GM21528 (cell line): ENCODE data around the gene HORMAD1.
A peak's percentile ranks its signal among the peaks of the same experiment; 100 is the strongest.
"Not testable (repeated sequence)": the region's sequence is repeated elsewhere in the genome, so short reads cannot be mapped to it uniquely, and the experiment has no call there.

Experiments used
- ATAC-seq: cut with Tn5 transposase; IDR thresholded peaks from one replicate; pipeline ENCODE4 v1.9.1; 2021; ENCODE audit warnings: mild to moderate bottlenecking, moderate library complexity; ENCODE audit not compliant: unreplicated experiment, low FRiP score

Gene HORMAD1, protein sequence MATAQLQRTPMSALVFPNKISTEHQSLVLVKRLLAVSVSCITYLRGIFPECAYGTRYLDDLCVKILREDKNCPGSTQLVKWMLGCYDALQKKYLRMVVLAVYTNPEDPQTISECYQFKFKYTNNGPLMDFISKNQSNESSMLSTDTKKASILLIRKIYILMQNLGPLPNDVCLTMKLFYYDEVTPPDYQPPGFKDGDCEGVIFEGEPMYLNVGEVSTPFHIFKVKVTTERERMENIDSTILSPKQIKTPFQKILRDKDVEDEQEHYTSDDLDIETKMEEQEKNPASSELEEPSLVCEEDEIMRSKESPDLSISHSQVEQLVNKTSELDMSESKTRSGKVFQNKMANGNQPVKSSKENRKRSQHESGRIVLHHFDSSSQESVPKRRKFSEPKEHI

GRCh38 chr1:150720703-150721102, at the start of gene HORMAD1:
TSS of gene HORMAD1 (minus strand) at chr1:150720895. CDS start at chr1:150719505, 1,390 bp downstream.
- no peak for ATAC-seq

- ATAC-seq, result not testable (repeated sequence)
These were observed 47.0 kb upstream of the HORMAD1 start for GRCh38 chr1:150767704-150768103.

GRCh38 chr1:150765977-150766301, 45.2 kb upstream of the HORMAD1 start:
- ATAC-seq, result not testable (repeated sequence)

- peak; percentile 72 for ATAC-seq
These were observed 44.7 kb upstream of the HORMAD1 start, which contains the start of gene CTSS for GRCh38 chr1:150765296-150765976. TSS of gene CTSS (minus strand) at chr1:150765778. CDS start at chr1:150764763, 1,015 bp downstream.

- ATAC-seq, result no peak
These were observed 44.0 kb upstream of the HORMAD1 start for GRCh38 chr1:150764617-150765101.

GRCh38 chr1:150763018-150763417, 42.3 kb upstream of the HORMAD1 start:
- ATAC-seq, result no peak

- no peak for ATAC-seq
These were observed 41.9 kb upstream of the HORMAD1 start for GRCh38 chr1:150762552-150762951.

GRCh38 chr1:150761801-150762200, 41.1 kb upstream of the HORMAD1 start:
- no peak for ATAC-seq

DNA sequence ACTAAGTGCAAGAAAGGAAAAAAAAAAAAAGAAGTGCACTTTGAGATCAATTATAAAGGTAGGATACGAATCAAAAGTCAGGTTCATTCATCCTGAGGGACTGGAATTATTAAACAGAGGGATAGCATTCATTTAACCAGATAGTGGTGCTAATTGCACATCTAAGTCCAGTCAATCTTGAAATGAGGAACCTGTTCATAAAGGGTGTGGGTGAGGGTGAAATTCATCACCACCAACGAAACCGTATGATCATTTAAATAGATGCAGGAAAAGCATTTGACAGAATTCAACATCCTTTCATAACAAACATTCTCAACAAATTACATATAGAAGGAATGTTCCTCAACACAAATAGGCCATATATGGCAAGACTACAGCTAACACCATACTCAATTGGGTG, 39.3 kb upstream of the HORMAD1 start:
- ATAC-seq, result no peak

GRCh38 chr1:150753416-150753815, 32.7 kb upstream of the HORMAD1 start:
- no peak for ATAC-seq

GRCh38 chr1:150751443-150751842, 30.7 kb upstream of the HORMAD1 start:
- no peak for ATAC-seq

DNA sequence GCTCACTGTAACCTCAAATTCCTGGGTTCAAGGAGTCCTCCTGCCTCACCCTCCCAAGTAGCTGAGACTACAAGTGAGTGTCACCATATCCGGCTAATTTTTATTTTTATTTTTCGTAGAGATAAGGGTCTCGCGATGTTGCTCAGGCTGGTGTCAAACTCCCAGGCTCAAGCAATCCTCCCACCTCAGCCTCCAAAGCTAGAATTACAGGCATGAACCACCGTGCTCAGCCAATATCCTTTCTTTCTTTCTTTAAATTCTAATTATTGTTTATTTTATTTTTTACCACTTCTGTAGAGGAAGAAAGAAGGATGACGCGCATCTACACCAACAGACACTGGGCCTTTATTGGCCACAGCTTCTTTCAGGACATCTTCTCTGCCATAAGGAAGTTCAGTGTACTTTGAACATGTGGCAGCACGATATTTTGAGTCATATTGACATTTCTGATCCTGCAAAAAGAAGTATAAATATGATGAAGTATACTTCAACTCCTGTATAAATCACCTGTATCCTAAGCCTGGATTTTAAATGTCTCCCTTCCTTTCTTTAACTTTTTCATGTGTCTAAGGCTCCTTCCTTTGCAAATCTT, 29.1 kb upstream of the HORMAD1 start:
- ATAC-seq, result no peak

DNA sequence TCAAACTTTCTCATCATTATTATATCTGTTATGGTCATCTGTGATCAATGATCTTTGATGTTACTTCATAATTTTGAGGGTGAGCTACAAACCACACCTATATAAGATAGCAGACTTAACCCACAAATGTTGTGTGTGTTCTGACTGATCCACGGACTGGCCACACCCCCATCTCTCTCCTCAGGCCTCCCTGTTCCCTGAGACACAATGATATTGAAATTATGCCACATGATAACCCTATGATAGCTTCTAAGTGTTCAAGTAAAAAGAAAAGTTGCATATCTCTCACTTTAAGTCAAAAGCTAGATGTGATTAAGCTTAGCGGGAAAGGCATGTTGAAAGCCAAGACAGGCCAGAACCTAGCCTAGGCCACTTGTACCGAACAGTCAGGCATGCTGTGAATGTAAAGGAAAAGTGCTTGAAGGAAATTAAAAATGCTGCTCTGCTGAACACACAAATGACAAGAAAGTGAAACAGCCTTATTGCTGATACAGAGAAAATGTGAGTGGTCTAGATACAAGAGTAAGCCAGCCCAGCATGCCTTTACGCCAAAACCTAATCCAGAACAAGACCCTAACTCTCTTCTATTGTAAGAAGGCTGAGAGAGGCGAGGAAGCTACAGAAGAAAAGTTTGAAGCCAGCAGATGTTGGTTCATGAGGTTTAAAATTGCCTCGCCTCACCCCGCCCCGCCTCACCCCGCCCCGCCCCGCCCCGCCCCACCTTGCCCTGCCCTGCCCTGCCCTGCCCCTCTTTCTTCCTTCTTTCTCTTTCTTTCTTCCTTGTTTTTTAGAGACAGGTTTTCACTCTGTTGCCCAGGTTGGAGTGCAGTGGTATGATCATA, 28.4 kb upstream of the HORMAD1 start:
- ATAC-seq, result no peak

DNA sequence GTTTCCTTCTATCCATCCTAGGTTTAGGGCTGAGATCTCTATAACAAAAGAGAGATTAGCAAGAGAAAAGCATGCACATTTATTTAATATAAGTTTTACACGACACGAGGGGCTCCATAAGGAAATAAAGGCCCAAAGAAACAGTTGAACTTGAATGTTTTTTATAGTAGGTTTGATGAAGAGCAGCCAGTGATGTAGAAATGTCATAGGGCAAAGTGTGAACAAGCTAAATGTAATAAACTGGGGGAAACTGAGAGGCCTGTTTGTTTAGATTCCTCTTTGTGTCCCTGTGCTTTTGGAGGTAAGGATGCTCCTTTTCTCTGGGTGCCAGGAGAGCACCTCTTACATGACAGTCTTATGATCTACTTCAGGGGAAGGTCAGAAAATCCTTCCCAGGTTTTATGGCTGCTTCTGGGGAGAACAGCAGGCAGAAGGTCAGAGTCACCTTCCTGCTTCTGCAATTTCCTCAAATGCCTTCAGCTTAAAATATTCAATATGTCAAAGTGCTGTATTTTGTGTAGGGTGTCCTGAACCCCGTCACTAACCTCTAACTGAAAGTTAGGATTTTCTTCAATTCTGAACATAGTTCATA, 9.5 kb upstream of the HORMAD1 start:
- ATAC-seq, result no peak

GRCh38 chr1:150724336-150724735, 3.6 kb upstream of the HORMAD1 start:
- ATAC-seq, result no peak

DNA sequence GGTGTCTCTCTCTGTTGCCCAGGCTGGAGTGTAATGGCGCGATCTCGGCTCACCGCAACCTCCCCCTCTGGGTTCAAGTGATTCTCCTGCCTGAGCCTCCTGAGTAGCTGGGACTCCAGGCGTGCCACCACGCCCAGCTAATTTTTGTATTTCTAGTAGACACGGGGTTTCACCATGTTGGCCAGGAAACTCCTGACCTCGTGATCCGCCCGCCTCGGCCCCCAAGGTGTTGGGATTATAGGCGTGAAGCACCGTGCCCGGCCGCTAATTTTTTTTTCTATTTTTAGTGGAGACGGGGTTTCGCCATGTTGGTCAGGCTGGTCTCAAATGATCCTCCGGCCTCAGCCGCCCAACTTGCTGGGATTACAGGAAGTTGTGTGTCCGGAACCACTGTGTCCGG, 597 bp downstream of the HORMAD1 start:
- ATAC-seq, result no peak

DNA sequence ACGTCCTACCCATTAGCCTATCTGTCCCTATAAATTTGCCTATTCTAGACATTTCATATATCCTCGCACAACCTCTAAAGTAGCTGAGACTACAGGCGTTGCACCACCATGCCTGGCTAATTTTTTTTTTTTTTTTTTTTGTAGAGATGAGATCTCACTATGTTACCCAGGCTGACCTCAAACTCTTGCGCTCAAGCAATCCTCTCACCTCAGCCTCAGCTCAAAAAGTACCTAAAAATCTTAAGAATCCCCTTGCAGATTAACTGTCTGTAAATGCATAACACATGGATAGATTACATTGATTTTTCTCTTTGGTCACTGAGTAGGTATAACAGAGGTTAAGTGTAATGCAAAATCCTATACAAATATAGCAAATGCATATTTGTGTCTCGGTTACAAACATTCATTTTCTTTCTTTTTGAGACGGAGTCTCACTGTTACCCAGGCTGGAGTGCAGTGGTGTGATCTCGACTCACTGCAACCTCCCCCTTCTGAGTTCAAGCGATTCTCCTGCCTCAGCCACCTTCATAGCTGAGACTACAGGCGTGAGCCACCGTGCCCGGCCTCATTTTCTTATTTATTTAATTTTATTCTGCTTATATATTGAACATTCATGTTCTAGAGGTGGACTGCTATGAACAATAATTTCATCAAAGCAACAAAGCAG, 2.3 kb downstream of the HORMAD1 start:
- no peak for ATAC-seq

DNA sequence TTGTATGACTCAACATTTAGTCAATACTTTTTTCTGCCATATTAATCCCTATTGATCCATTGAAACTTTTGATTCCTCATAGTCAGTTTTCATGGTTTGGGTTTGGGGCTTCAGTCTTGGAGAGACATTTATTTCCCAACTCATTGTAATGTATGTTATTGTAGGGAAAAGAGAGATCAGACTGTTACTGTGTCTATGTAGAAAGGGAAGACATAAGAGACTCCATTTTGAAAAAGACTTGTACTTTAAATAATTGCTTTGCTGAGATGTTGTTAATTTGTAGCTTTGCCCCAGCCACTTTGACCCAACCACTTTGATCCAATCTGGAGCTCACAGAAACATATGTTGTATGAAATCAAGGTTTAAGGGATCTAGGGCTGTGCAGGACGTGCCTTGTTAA, 11.7 kb downstream of the HORMAD1 start:
- not testable (repeated sequence) for ATAC-seq

- no peak for ATAC-seq
These were observed 12.1 kb downstream of the HORMAD1 start for GRCh38 chr1:150708595-150708994.

- ATAC-seq, result no peak
These were observed 14.6 kb downstream of the HORMAD1 start for GRCh38 chr1:150706091-150706490.
